PC-9 (cell line): ENCODE data around the gene SPON1.

Experiments used
- EZH2 ChIP-seq: fragments of 200-600 bp; sonication (generic); IDR thresholded peaks from 2 replicates; pipeline ENCODE4 v1.8.0; 2017; ENCODE audit warnings: antibody characterized with exemption, low read depth
- TF ChIP-seq, protein P1 (sequence below): fragments of 200-600 bp; sonication (generic); conservative IDR thresholded peaks from 2 replicates; pipeline ENCODE4 v1.6.1; 2017; ENCODE audit warnings: mixed run types, antibody characterized with exemption, mild to moderate bottlenecking, moderate library complexity

DNA sequence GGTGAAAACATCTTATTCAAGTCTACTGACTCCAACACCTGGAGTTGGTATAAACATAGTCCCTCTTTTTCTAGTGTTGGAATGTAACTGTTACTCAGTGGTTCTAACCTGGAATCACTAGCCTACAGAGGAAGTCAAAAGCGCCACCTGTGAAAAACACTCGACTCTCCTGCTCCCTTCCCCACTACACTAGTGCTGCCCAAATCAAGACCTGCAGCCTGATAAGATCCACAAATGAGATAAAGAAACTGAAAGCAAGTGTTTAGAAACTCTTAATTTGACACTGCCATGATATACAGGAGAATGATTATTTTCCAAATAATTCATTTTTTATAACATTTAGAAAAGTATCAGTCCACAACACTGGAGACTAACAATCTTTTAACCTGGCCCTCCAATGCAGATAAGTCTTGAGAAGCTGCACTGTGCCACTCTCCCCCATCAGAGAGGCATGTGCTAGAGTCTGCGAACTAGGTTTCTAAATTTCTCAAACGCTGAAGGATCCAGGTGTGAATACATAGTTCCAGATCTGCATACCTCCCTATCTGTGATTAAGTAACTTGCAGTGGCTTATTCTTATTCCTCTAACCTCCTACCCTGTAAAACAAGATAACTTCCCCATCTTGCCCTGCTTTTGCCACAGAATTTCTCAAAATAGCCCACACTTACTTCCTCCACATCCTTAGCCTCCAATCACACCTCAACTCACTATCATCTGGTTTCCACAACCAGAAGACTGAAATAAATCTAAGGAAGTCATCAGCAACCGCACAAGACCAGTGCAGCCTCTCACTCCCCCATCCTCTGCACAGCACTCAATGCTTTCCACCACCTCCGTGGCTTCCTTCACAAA, 308.4 kb downstream of the SPON1 start:
- no peak for TF ChIP-seq EZH2
- TF ChIP-seq, protein P1, sequence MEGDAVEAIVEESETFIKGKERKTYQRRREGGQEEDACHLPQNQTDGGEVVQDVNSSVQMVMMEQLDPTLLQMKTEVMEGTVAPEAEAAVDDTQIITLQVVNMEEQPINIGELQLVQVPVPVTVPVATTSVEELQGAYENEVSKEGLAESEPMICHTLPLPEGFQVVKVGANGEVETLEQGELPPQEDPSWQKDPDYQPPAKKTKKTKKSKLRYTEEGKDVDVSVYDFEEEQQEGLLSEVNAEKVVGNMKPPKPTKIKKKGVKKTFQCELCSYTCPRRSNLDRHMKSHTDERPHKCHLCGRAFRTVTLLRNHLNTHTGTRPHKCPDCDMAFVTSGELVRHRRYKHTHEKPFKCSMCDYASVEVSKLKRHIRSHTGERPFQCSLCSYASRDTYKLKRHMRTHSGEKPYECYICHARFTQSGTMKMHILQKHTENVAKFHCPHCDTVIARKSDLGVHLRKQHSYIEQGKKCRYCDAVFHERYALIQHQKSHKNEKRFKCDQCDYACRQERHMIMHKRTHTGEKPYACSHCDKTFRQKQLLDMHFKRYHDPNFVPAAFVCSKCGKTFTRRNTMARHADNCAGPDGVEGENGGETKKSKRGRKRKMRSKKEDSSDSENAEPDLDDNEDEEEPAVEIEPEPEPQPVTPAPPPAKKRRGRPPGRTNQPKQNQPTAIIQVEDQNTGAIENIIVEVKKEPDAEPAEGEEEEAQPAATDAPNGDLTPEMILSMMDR = no peak
